PC-9 (cell line): ENCODE measurements around the gene MCFD2.
A peak's percentile ranks its signal among the peaks of the same experiment; 100 is the strongest.

ENCODE experiments used
- EZH2 ChIP-seq: fragments of 200-600 bp; sonication (generic); IDR thresholded peaks from 2 replicates; pipeline ENCODE4 v1.8.0; 2017; ENCODE audit warnings: antibody characterized with exemption, low read depth
- TF ChIP-seq, protein P1 (sequence below): fragments of 200-600 bp; sonication (generic); conservative IDR thresholded peaks from 2 replicates; pipeline ENCODE4 v1.6.1; 2017; ENCODE audit warnings: mixed run types, antibody characterized with exemption, mild to moderate bottlenecking, moderate library complexity

DNA sequence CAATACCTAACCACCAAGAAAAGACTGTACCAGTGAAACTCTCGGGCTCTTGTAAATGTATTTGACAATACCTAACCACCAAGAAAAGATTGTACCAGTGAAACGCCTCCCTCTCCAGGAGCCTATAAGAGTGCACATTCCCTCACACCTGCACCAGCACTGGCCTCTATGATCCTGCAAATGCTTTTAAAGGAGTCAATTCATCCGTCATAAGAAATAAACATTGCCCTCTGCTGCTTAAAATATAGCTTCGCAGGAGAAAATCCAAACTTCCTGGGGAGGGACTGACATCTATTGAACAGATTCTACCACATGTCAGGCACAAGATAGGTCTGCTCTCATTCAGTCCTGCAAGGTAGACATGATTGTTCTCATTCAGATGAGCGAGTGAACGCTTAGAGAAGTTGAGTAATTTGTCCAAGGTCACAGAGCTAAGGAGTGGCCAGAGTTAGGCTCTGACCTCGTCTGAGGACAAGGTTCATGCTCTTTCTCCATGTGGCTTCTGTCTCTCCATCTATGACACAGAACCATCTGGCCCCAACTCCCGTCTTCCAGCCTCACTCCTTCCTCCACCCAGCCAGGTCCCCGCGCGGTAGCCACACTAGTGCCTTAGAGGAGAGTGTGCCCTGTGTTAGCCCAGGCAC lies 38.7 kb downstream of the MCFD2 start:
- no peak for TF ChIP-seq EZH2
- TF ChIP-seq, protein P1, sequence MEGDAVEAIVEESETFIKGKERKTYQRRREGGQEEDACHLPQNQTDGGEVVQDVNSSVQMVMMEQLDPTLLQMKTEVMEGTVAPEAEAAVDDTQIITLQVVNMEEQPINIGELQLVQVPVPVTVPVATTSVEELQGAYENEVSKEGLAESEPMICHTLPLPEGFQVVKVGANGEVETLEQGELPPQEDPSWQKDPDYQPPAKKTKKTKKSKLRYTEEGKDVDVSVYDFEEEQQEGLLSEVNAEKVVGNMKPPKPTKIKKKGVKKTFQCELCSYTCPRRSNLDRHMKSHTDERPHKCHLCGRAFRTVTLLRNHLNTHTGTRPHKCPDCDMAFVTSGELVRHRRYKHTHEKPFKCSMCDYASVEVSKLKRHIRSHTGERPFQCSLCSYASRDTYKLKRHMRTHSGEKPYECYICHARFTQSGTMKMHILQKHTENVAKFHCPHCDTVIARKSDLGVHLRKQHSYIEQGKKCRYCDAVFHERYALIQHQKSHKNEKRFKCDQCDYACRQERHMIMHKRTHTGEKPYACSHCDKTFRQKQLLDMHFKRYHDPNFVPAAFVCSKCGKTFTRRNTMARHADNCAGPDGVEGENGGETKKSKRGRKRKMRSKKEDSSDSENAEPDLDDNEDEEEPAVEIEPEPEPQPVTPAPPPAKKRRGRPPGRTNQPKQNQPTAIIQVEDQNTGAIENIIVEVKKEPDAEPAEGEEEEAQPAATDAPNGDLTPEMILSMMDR = peak; percentile 75
